Measurements from ENCODE around the gene GNAT1.

The GNAT1 gene

DNA sequence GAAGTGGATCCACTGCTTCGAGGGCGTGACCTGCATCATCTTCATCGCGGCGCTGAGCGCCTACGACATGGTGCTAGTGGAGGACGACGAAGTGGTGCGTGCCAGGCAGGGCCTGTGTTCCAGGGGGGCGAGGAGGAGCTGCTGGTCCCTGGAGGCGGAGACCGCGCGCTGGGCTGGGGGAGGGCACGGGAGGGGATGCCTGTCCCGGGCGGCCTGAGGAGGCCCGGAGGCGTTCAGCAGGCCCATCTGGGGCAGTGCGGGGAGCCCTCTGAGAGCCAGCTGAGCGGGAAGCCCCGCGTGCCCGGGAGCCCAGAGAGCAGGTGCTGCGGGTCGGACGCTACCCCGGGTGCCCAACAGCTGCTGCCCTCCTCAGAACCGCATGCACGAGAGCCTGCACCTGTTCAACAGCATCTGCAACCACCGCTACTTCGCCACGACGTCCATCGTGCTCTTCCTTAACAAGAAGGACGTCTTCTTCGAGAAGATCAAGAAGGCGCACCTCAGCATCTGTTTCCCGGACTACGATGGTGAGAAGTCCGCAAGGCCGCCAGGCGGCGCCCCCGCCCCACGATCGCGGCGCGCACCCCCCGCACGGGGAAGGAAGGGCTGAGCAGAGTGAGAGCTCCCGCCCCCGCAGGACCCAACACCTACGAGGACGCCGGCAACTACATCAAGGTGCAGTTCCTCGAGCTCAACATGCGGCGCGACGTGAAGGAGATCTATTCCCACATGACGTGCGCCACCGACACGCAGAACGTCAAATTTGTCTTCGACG, 2.9 kb downstream of the GNAT1 start:
- peaks cover 8% of the 10 kb centered on the region for H3K27me3 ChIP-seq (ENCODE audit: control insufficient read depth, insufficient read depth, low read length)
- H2AFZ ChIP-seq, result peak overlapping the region; percentile 25
- no peak overlapping the region for H3K4me3 ChIP-seq (ENCODE audit: low read depth, low read length)
- TF ChIP-seq, protein P1, sequence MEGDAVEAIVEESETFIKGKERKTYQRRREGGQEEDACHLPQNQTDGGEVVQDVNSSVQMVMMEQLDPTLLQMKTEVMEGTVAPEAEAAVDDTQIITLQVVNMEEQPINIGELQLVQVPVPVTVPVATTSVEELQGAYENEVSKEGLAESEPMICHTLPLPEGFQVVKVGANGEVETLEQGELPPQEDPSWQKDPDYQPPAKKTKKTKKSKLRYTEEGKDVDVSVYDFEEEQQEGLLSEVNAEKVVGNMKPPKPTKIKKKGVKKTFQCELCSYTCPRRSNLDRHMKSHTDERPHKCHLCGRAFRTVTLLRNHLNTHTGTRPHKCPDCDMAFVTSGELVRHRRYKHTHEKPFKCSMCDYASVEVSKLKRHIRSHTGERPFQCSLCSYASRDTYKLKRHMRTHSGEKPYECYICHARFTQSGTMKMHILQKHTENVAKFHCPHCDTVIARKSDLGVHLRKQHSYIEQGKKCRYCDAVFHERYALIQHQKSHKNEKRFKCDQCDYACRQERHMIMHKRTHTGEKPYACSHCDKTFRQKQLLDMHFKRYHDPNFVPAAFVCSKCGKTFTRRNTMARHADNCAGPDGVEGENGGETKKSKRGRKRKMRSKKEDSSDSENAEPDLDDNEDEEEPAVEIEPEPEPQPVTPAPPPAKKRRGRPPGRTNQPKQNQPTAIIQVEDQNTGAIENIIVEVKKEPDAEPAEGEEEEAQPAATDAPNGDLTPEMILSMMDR (IDR thresholded peaks at IDR 0.05), result peak; percentile 76
- H3K36me3 ChIP-seq (ENCODE audit: control insufficient read depth, insufficient read depth, low read length), result no peaks in the 10 kb centered on the region
- peak overlapping the region; percentile 13 for H3K4me2 ChIP-seq (ENCODE audit: low read length)
- H3K4me1 ChIP-seq, result peaks cover 2% of the 10 kb centered on the region
- no peaks in the 10 kb centered on the region for H3K79me2 ChIP-seq
- no peak overlapping the region for H3K9ac ChIP-seq
- no peak overlapping the region for H3K27ac ChIP-seq
- H3K9me3 ChIP-seq (ENCODE audit: control insufficient read depth, low read length), result no peaks in the 10 kb centered on the region

DNA sequence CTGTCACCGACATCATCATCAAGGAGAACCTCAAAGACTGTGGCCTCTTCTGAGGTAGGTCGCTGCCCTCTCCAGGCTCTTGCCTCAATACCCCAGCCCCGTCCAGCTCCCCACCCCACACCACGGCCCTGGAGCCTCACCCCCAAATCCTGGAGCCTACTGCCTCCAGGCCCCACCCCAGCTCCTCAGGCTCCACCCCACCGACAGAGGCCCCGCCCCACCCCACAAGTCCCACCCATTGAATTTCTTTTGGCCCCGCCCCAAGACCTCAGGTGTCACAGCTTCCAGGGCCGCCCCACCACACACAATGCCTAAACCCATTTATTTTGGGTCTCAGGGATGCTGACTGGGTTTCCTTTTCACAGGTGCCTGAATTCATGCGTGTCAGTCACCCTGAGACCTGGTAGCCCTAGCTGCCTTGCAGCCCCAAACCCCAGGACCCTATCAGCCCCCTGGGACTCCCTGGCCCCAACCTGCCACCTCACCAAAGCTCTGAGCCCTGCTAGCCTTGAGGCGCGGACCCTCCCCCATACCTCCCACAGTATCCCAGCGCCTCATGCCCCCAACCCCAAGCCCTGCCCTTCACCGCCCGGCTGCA, 3.6 kb downstream of the GNAT1 start:
- H3K4me3 ChIP-seq (ENCODE audit: low read depth, low read length), result no peak overlapping the region
- TF ChIP-seq, protein P1 (IDR thresholded peaks at IDR 0.05), result no peak

DNA sequence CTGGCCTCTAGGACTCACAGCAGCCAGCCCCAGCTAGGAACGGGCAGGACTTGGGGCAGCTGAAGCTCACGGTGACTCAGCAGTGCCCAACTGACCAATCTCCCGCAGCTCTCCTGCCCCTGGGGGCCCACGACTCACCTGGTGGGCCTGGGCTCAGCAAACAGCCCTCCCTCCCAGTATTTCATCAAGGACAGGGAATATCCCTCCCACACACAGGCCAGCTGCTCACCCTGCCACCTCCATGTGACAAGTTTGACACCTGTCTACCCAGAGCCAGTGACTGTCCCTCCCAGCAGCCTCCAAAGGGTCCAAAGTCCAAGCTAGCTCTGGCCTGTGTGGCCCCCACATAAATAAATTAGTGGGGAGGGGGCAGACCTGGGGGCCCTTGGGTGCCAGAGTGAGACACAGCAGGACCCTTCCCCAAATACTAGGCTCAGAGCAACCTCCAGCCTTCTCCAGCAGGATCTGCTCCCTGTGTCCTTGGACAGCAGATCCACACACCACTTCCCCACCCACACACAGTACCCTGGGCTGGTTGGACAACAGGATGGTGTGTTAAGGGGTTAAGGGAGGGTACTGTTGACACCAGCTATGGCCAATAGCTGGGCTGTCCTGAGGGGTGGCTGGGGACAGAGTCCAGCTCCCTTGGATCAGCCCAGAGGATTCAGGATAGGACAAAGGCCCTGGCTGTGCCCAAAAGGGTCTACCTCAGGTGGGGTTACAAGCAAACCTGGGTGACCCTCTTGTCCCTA, 4.3 kb downstream of the GNAT1 start:
- Histone ChIP-seq H3K4me3 (ENCODE audit: low read depth, low read length) (no peak overlapping the region), H2AFZ (no peak overlapping the region), H3K9ac (no peak overlapping the region), H3K79me2 (no peaks in the 10 kb centered on the region), H3K4me1 (peaks cover 2% of the 10 kb centered on the region), H3K27ac (no peak overlapping the region), H3K36me3 (ENCODE audit: control insufficient read depth, insufficient read depth, low read length) (no peaks in the 10 kb centered on the region), H3K4me2 (ENCODE audit: low read length) (no peak overlapping the region), H3K9me3 (ENCODE audit: control insufficient read depth, low read length) (no peaks in the 10 kb centered on the region), H3K27me3 (ENCODE audit: control insufficient read depth, insufficient read depth, low read length) (peaks cover 8% of the 10 kb centered on the region)
- TF ChIP-seq, protein P1 (IDR thresholded peaks at IDR 0.05), result no peak

More for the DNA sequence above, 3.6 kb downstream of the GNAT1 start:
- H3K4me2 ChIP-seq (ENCODE audit: low read length), result peak overlapping the region; percentile 13
- H3K27me3 ChIP-seq (ENCODE audit: control insufficient read depth, insufficient read depth, low read length), result peaks cover 8% of the 10 kb centered on the region
- no peak overlapping the region for H3K27ac ChIP-seq
- H3K36me3 ChIP-seq (ENCODE audit: control insufficient read depth, insufficient read depth, low read length), result no peaks in the 10 kb centered on the region
- peaks cover 2% of the 10 kb centered on the region for H3K4me1 ChIP-seq
- H3K9ac ChIP-seq, result no peak overlapping the region
- H2AFZ ChIP-seq, result no peak overlapping the region
- H3K9me3 ChIP-seq (ENCODE audit: control insufficient read depth, low read length), result no peaks in the 10 kb centered on the region
- no peaks in the 10 kb centered on the region for H3K79me2 ChIP-seq

DNA sequence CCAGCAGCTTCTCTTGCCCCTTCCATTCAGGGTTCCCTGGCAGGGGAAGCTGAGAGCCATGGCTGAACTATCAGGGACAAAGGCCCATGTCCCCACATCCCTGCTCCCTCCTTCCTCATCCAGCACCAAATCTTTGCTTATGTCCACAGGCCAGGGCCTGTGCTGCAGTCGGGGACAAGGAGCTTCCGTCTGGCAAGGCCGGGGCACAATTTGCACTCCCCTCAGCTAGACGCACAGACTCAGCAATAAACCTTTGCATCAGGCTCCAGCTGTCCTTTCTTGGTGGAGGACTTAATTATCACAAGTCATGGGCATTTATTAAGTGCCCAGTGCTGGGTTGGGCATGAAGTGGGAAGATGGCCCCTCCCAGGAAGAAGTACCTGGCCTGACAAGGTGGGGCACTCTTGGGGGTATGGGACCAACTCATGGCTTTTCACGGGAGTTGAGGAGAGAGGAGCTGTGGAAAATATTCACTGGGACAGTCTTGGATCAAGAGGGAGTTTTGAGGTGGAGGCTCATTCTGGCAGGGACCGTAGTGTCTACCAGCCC, 4.9 kb downstream of the GNAT1 start:
- Histone ChIP-seq H3K9ac (no peak overlapping the region), H3K4me2 (ENCODE audit: low read length) (no peak overlapping the region), H3K27ac (no peak overlapping the region), H2AFZ (no peak overlapping the region), H3K9me3 (ENCODE audit: control insufficient read depth, low read length) (no peaks in the 10 kb centered on the region), H3K27me3 (ENCODE audit: control insufficient read depth, insufficient read depth, low read length) (peaks cover 8% of the 10 kb centered on the region), H3K4me3 (ENCODE audit: low read depth, low read length) (no peak overlapping the region), H3K4me1 (peaks cover 2% of the 10 kb centered on the region), H3K36me3 (ENCODE audit: control insufficient read depth, insufficient read depth, low read length) (no peaks in the 10 kb centered on the region), H3K79me2 (no peaks in the 10 kb centered on the region)
- TF ChIP-seq, protein P1 (IDR thresholded peaks at IDR 0.05), result no peak

All from parathyroid adenoma (tissue), 2 donors.